HG02938 (cell line): ENCODE measurements around the gene ST6GALNAC3.

Experiments used
- ATAC-seq: cut with Tn5 transposase; IDR thresholded peaks from one replicate; pipeline ENCODE4 v1.9.1; 2021; ENCODE audit warnings: mild to moderate bottlenecking, moderate library complexity; ENCODE audit not compliant: unreplicated experiment

ST6GALNAC3 gene

DNA sequence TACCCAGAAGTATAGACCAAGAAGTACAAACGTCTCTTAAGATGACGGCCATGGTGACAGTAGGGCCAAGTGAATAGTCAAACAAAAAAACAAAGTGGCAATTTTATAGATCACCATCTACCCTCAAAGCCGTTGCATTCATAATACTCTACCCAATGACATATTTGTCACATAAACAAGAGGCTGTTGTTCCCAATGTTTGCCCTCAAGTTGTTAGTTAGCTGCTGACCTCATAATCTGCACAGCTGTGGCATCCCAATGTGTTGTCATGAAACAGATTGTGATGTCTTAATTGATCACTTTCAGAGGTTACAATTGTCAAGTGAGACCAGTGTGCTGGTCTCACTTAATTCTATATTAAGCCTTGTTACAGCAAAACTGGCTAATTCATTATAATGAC, 333.8 kb downstream of the ST6GALNAC3 start:
- no peak for ATAC-seq

GRCh38 chr1:76410499-76410898, 336.0 kb downstream of the ST6GALNAC3 start:
- no peak for ATAC-seq

GRCh38 chr1:76418531-76418930, 344.0 kb downstream of the ST6GALNAC3 start:
- ATAC-seq = no peak

- no peak for ATAC-seq
These were observed 345.1 kb downstream of the ST6GALNAC3 start for GRCh38 chr1:76419603-76420002.

GRCh38 chr1:76425201-76426145, 350.9 kb downstream of the ST6GALNAC3 start:
- no peak for ATAC-seq

- ATAC-seq = no peak
These were observed 352.1 kb downstream of the ST6GALNAC3 start for GRCh38 chr1:76426606-76427005.

DNA sequence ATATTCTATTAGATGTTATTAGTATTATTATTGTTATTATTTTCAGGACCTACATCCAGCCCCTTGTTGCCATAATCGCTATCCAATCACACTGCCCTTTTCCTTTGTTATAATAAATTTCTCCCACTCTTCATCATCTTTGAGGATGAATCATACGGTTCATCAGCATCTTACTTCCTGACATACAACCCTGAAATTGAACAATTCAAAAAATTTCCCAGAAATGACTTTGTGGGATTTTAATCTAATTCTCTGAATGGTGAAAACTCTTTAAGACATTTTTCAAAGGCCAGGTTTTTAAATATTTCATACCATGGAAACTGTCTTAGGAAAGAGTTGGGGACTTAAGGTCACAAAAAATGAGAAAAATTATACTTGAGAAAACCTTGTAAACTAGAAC, 353.5 kb downstream of the ST6GALNAC3 start:
- no peak for ATAC-seq

DNA sequence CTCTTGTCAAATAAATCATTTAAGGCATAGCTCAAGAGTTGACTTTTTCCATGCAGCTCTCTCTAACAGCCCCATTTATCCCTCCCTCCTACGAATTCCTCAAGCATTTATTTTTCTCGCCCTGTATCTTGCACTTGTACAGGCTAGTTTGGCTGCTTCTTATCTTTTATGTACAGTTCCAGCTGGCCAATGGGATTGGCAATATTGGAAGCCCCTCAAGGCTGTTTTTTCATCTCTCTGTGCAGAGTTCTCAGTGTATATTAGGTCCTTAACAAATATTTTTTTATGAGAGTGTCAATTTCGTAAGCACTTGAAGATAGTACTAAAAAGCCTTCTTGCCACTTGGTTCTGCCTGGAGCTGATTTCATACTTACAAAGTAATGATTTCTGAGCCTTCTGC, 356.0 kb downstream of the ST6GALNAC3 start:
- ATAC-seq = no peak

- no peak for ATAC-seq
These were observed 359.0 kb downstream of the ST6GALNAC3 start for GRCh38 chr1:76433526-76433925.

GRCh38 chr1:76443217-76443616, 368.7 kb downstream of the ST6GALNAC3 start:
- no peak for ATAC-seq

DNA sequence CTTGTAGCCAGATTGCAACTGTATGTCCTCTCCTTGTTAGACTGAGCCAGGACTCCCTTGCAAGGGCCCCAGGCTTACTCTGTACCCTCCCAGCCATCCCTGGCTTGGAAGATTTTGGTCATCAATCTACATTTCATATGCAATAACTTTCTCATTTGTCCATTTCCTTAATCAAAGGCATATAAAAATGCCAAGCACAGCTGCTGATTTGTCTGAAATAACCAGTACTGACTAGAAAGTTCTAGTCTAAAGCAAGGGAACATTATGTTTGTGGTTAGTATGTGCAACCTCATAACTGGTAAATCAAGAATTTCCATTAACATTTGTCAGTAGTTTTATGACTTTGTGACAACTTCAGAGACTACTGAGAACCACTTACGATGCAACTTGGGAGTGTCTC, 370.2 kb downstream of the ST6GALNAC3 start:
- ATAC-seq = no peak

GRCh38 chr1:76450229-76450628, 375.7 kb downstream of the ST6GALNAC3 start:
- no peak for ATAC-seq

- no peak for ATAC-seq
These were observed 388.7 kb downstream of the ST6GALNAC3 start for GRCh38 chr1:76463278-76463677.

DNA sequence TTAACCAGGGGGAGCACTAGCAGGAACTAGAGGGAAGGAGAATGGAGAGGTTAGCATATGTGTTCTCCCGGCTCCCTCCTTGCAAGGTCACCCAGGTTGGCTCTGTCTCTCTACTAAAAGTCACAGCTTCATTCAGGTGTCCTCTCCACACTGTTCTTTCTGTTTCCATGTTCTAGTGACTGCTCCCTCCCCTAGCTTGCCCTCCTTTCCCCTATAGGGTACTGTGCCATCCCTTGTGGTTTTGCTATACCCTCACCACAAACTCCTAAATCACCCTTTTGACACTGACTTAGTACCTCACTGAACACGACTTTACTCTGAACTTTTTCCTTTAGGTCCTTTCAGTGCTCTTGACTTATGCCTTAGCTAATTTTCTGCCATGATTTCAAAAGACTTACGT, 389.3 kb downstream of the ST6GALNAC3 start:
- no peak for ATAC-seq

- ATAC-seq = no peak
These were observed 390.5 kb downstream of the ST6GALNAC3 start for GRCh38 chr1:76465030-76465429.

- ATAC-seq = no peak
These were observed 395.6 kb downstream of the ST6GALNAC3 start for GRCh38 chr1:76470166-76470565.

DNA sequence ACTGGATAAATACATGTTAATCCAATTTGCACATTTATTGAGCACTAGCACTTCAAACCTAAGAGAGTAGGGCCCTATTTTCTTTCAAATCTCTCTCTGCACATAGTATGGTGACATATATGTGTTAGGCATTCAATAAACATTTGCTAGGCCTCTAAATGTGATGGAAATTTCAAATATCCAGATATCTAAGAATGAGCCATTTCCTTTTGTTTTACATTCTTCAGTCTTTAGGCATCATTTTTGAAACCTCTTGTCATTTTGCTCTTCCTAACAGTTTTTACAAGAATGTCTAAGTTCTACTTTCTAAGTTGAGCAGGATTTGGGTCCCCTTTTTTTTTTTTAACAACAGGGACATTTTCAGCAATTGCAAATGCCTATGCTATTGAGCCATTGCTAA, 397.0 kb downstream of the ST6GALNAC3 start:
- no peak for ATAC-seq

- no peak for ATAC-seq
These were observed 399.0 kb downstream of the ST6GALNAC3 start for GRCh38 chr1:76473591-76473990.

DNA sequence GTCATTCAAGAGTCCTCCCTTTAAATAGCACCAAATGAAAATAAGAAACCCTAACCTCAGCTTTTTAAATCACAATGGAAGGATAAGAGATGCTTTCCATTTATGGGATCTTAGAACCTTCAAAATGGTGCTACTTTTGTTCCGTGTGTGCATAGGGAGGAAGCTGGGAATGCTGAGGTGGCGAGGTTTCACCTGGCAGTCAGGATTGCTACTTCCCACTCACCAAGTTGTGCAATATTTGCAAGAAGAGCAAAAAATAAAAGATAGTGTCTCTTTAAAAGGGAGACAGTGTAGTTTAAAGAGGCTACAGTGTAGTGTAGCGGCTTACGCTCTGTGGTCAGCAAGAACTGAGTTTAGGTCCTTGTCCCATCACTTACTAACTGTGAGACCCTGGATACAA, 400.4 kb downstream of the ST6GALNAC3 start:
- ATAC-seq = no peak

DNA sequence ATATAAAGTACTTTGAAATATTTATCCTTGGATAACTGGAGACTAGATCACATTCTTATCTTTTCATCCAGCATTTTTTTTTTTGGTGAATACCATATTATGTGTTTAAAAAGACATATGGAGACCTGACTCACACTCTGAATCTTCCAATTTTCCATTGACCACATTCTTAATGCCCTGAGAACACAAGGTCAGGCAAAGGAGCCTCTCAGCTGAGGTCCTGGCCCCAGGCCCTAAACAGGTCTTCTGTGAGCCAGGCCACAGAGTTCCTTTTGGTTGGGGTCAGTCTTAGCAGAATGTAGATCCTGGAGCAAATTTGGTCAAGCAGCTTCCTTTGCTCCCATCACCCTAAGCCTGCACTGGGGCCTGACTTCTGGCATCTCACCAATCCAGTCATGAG, 402.6 kb downstream of the ST6GALNAC3 start:
- ATAC-seq = no peak

DNA sequence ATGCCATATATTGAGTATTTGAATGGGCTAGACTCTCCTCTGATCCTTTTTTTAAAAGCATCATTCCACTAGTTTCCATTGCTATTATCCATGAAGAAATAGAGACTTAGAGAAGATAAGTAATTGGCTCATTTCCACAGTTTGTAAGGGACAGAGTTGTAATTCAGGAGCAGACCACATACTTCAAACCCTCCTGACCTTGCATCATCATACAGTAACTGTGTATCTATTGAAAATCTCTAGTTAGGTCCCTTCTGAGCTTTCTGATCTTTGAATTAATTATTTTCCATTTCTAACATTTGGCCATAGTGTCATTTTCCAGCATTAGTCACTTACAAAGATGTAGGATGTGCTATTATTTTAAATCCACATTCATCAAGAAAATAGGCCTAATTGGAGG, 406.3 kb downstream of the ST6GALNAC3 start:
- ATAC-seq = no peak

DNA sequence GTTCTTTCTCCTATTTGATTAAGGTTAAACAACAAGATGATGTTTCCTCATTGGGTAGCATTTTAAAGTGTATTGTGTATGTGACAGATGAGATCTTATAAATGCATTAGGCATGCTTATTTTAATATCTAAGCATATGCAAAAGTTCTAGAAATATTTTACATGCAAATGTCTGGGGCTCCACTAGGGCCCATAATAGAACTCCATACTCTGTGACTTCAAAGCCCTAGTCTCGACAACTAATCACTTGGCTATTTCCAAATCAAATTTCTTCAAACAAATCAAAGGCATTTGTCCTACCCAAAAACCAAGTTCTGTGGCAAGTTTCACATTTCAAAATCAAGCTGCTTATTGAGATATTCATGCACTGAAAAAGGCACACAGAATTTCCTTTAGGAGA, 407.1 kb downstream of the ST6GALNAC3 start:
- ATAC-seq = no peak

DNA sequence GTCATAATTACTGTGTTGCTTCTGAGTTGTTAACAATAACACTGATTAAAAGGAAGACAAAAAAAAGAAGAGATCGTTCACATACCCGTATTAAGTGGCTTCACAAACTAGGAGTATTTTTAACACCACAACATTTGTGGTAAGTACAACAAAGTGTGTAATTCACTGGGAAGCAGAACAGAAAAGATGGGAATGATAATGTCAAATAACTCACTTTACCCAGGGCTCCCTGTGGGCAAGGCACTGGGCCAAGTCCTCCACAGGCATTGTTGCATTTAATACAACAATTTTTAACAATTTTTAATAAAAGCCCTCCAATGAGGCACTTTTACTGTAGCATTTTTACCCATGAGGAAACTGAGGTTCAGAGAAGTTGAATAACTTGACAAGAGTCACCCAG, 407.7 kb downstream of the ST6GALNAC3 start:
- ATAC-seq = no peak
